H4 (cell line): ENCODE results near the gene PREX1. TPM values are rescaled to one million over a fixed set of nuclear protein-coding genes. Genes with fewer than 3 reads are reported as not detected.

ENCODE experiments used
- DNase-seq: peaks from one replicate; pipeline ENCODE4 v3.0.0-alpha.2; 2015; ENCODE audit warnings: low spot score
- total RNA-seq: library from RNA; depleted of rRNA; stranded (reverse); fragments of >200 nt; shearing (Covaris generic); gene quantifications from 2 replicates; pipeline ENCODE4 v1.2.3, GENCODE V29; 2014

Gene PREX1
- total RNA-seq, 1 experiment from 2014 or later: 3.1 TPM

GRCh38 chr20:48661575-48662455 is 166.0 kb downstream of the PREX1 start:
- DNase-seq: no peak

- DNase-seq: no peak
Observed at GRCh38 chr20:48660788-48661187, 167.0 kb downstream of the PREX1 start.

- DNase-seq: no peak
Observed at GRCh38 chr20:48659858-48660257, 167.9 kb downstream of the PREX1 start.

GRCh38 chr20:48658505-48658904 is 169.3 kb downstream of the PREX1 start:
- no peak for DNase-seq

GRCh38 chr20:48658198-48658476 is 169.7 kb downstream of the PREX1 start:
- no peak for DNase-seq

- peak; percentile 63 for DNase-seq
Observed at GRCh38 chr20:48657426-48658197, 170.2 kb downstream of the PREX1 start.

- no peak for DNase-seq
Observed at GRCh38 chr20:48656661-48657211, 171.1 kb downstream of the PREX1 start.

- no peak for DNase-seq
Observed at GRCh38 chr20:48656137-48656536, 171.7 kb downstream of the PREX1 start.

- no peak for DNase-seq
Observed at GRCh38 chr20:48653706-48654051, 174.1 kb downstream of the PREX1 start.

- DNase-seq: no peak
Observed at GRCh38 chr20:48652961-48653705, 174.7 kb downstream of the PREX1 start.

GRCh38 chr20:48651960-48652359 is 175.8 kb downstream of the PREX1 start:
- DNase-seq: no peak

GRCh38 chr20:48651271-48651670 is 176.5 kb downstream of the PREX1 start:
- no peak for DNase-seq

GRCh38 chr20:48649868-48650267 is 177.9 kb downstream of the PREX1 start:
- no peak for DNase-seq

- DNase-seq: no peak
Observed at GRCh38 chr20:48649104-48649626, 178.6 kb downstream of the PREX1 start.

- no peak for DNase-seq
Observed at GRCh38 chr20:48648482-48649051, 179.2 kb downstream of the PREX1 start.

- no peak for DNase-seq
Observed at GRCh38 chr20:48647858-48648257, 179.9 kb downstream of the PREX1 start.

- no peak for DNase-seq
Observed at GRCh38 chr20:48645666-48646065, 182.1 kb downstream of the PREX1 start.

- no peak for DNase-seq
Observed at GRCh38 chr20:48644286-48644828, 183.4 kb downstream of the PREX1 start.

GRCh38 chr20:48642105-48642880 is 185.5 kb downstream of the PREX1 start:
- DNase-seq: no peak

- no peak for DNase-seq
Observed at GRCh38 chr20:48640871-48641270, 186.9 kb downstream of the PREX1 start.

- DNase-seq: no peak
Observed at GRCh38 chr20:48639899-48640298, 187.9 kb downstream of the PREX1 start.
